HCT116 (cell line): ENCODE results near the gene CTNND2. TPM values are rescaled to one million over a fixed set of nuclear protein-coding genes. Genes with fewer than 3 reads are reported as not detected.

Source experiments
- ATAC-seq: fragments of 200-7000 bp; cut with Tn5 transposase; 2 replicates; pipeline ENCODE4 v1.9.1; 2020; ENCODE audit warnings: mild to moderate bottlenecking, moderate library complexity
- BruUV-seq: library from RNA; stranded (reverse); fragments of 400-500 nt; replicated peaks from 2 replicates; lab custom pipeline; 2021; lab: Mats Ljungman, UMichigan
- CTCF ChIA-PET: fragments of 300-600 bp; sonication (Branson Sonifier 250); formaldehyde crosslinking; loops from one replicate; lab custom pipeline; 2021; ENCODE audit warnings: antibody characterized with exemption; lab: Charles Lee
- POLR2A ChIA-PET: fragments of 300-600, 350-600 bp; sonication (Branson Sonifier 250); formaldehyde crosslinking; loops from one replicate; lab custom pipeline; 2021; ENCODE audit warnings: antibody characterized with exemption; lab: Charles Lee
- RAD21 ChIA-PET, 2 experiments: fragments of 300-600 bp; sonication (Branson Sonifier 250); formaldehyde crosslinking; loops; one replicate each; lab custom pipeline; 2023; ENCODE audit warnings: low total read pairs in 2 of 2; ENCODE audit not compliant: uncharacterized antibody in 2 of 2, unreplicated experiment in 2 of 2, low non-redundant PET in 1 of 2; lab: Charles Lee
- DNase-seq: peaks from one replicate; pipeline ENCODE4 v3.0.0-alpha.2; 2010; ENCODE audit warnings: low read depth, low spot score
- H2AFZ ChIP-seq: fragments of 200-600 bp; shearing (Covaris generic), sonication (generic); 2 replicates; pipeline ENCODE4 v1.6.1; 2017; ENCODE audit warnings: low read depth, mixed run types, mixed read lengths, antibody characterized with exemption, low read length; ENCODE audit not compliant: poor library complexity, severe bottlenecking
- H3K27ac ChIP-seq: 2 replicates; pipeline ENCODE4 v1.5.1; 2012; ENCODE audit warnings: low read depth, low read length
- H3K27me3 ChIP-seq: fragments of 200-600 bp; sonication (generic); 2 replicates; pipeline ENCODE4 v1.6.1; 2016; ENCODE audit warnings: mixed run types, low read length, mixed read lengths; ENCODE audit not compliant: insufficient read depth
- H3K36me3 ChIP-seq, 2 experiments: fragments of 200-500 bp in 1 of 2; fragments of 200-600 bp in 1 of 2; sonication (Bioruptor generic) in 1 of 2; sonication (generic) in 1 of 2; 2 replicates each; pipeline versions ENCODE4 v1.5.1 to v1.6.1; 2014 to 2016; ENCODE audit warnings: low read length in 2 of 2, inconsistent platforms in 1 of 2, mixed read lengths in 1 of 2, mixed run types in 1 of 2; ENCODE audit not compliant: insufficient read depth in 2 of 2, control insufficient read depth in 1 of 2
- H3K4me1 ChIP-seq, 2 experiments: fragments of 200-600 bp in 1 of 2; sonication (generic) in 1 of 2; 2 replicates each; pipeline versions ENCODE4 v1.5.1 to v1.6.1; 2012 to 2017; ENCODE audit warnings: low read length in 2 of 2, inconsistent platforms in 1 of 2, mild to moderate bottlenecking in 1 of 2, mixed read lengths in 1 of 2, mixed run types in 1 of 2, moderate library complexity in 1 of 2; ENCODE audit not compliant: insufficient read depth in 2 of 2, control insufficient read depth in 1 of 2
- H3K4me2 ChIP-seq: fragments of 200-600 bp; sonication (generic); 2 replicates; pipeline ENCODE4 v1.6.1; 2017; ENCODE audit warnings: mixed run types, low read length, mixed read lengths
- H3K4me3 ChIP-seq, 2 experiments: fragments of 200-600 bp in 1 of 2; sonication (generic) in 1 of 2; replicated peaks in 1 of 2; 2 replicates each; pipeline ENCODE4 v1.5.1; 2011 to 2016; ENCODE audit warnings: low read length in 2 of 2, control low read depth in 1 of 2, low read depth in 1 of 2, mild to moderate bottlenecking in 1 of 2, mixed read lengths in 1 of 2, mixed run types in 1 of 2
- H3K79me2 ChIP-seq: fragments of 200-600 bp; sonication (generic); 2 replicates; pipeline ENCODE4 v1.6.1; 2017; ENCODE audit warnings: mild to moderate bottlenecking, mixed run types, low read length, moderate library complexity, mixed read lengths; ENCODE audit not compliant: insufficient read depth
- H3K9ac ChIP-seq: fragments of 200-600 bp; sonication (generic); 2 replicates; pipeline ENCODE4 v1.6.1; 2016; ENCODE audit warnings: low read length, mixed read lengths
- H3K9me2 ChIP-seq: fragments of 200-600 bp; sonication (generic), shearing (Covaris generic); 2 replicates; pipeline ENCODE4 v1.6.1; 2017; ENCODE audit warnings: mixed run types, mild to moderate bottlenecking, moderate library complexity; ENCODE audit not compliant: insufficient read depth
- H3K9me3 ChIP-seq, 2 experiments: fragments of 200-500 bp in 1 of 2; fragments of 200-600 bp in 1 of 2; sonication (Bioruptor generic) in 1 of 2; sonication (generic) in 1 of 2; 2 replicates each; pipeline ENCODE4 v1.6.1; 2014 to 2017; ENCODE audit warnings: low read length in 2 of 2, mixed read lengths in 2 of 2, inconsistent platforms in 1 of 2, low read depth in 1 of 2, mild to moderate bottlenecking in 1 of 2, mixed run types in 1 of 2, moderate library complexity in 1 of 2; ENCODE audit not compliant: control insufficient read depth in 1 of 2, insufficient read depth in 1 of 2
- H4K20me1 ChIP-seq: fragments of 200-600 bp; sonication (generic), shearing (Covaris generic); 2 replicates; pipeline ENCODE4 v1.6.1; 2017; ENCODE audit warnings: mixed run types, mild to moderate bottlenecking, moderate library complexity; ENCODE audit not compliant: insufficient read depth
- ATF3 ChIP-seq: IDR thresholded peaks from 2 replicates; pipeline ENCODE4 v1.6.1; 2012
- CBX3 ChIP-seq: IDR thresholded peaks from 2 replicates; pipeline ENCODE4 v1.6.1; 2012; ENCODE audit warnings: low read depth
- CEBPB ChIP-seq: IDR thresholded peaks from 2 replicates; pipeline ENCODE4 v1.6.1; 2012; ENCODE audit warnings: low read depth
- EGR1 ChIP-seq: IDR thresholded peaks from 2 replicates; pipeline ENCODE4 v1.6.1; 2012; ENCODE audit warnings: low read depth
- EZH2 ChIP-seq: fragments of 200-600 bp; sonication (generic); IDR thresholded peaks from 2 replicates; pipeline ENCODE4 v1.6.1; 2017; ENCODE audit warnings: antibody characterized with exemption, mixed run types
- EZH2phosphoT487 ChIP-seq: fragments of 200-600 bp; IDR thresholded peaks from 2 replicates; pipeline ENCODE4 v1.6.1; 2018; ENCODE audit warnings: antibody characterized with exemption, borderline replicate concordance
- MAX ChIP-seq: IDR thresholded peaks from 2 replicates; pipeline ENCODE4 v1.6.1; 2012
- REST ChIP-seq: IDR thresholded peaks from 2 replicates; pipeline ENCODE4 v1.6.1; 2012; ENCODE audit warnings: low read depth
- TCF7L2 ChIP-seq: IDR thresholded peaks from 2 replicates; pipeline ENCODE4 v1.7.0; 2011; ENCODE audit warnings: borderline replicate concordance, inconsistent platforms; ENCODE audit not compliant: insufficient read depth, insufficient read length; ENCODE audit errors: extremely low read depth
- ZBTB33 ChIP-seq: IDR thresholded peaks from 2 replicates; pipeline ENCODE4 v1.6.1; 2011; ENCODE audit warnings: mild to moderate bottlenecking, low read length, moderate library complexity; ENCODE audit not compliant: insufficient replicate concordance; ENCODE audit errors: extremely low read depth
- ZFX ChIP-seq: fragments of 450-650 bp; IDR thresholded peaks from 2 replicates; pipeline ENCODE4 v1.6.1; 2017
- intact Hi-C: fragments of 100-400 bp; cut with micrococcal nuclease; formaldehyde crosslinking; loops from 2 replicates; pipeline ENCODE4 v1.10.0; 2022
- total RNA-seq: library from RNA; stranded (reverse); gene quantifications from one replicate; pipeline ENCODE4 v1.2.1, GENCODE V29; 2021; ENCODE audit not compliant: unreplicated experiment

CTNND2 gene
- total RNA-seq, 1 experiment from 2014 or later = not detected

- no peaks in the 10 kb centered on the region for H3K4me1 ChIP-seq
- no peaks in the 10 kb centered on the region for H3K27me3 ChIP-seq
- H3K9ac ChIP-seq = no peak overlapping the region
- ATAC-seq (no peak), DNase-seq (no peak)
- no peaks in the 10 kb centered on the region for H3K36me3 ChIP-seq
- H2AFZ ChIP-seq = no peak overlapping the region
- no peak overlapping the region for H3K27ac ChIP-seq
- BruUV-seq = no TSS peak
- TF ChIP-seq MAX = no peak
- no peak for TF ChIP-seq CEBPB
- no peak for TF ChIP-seq EZH2
- no peak for TF ChIP-seq CBX3
- no peak for TF ChIP-seq ZBTB33
- no peak for TF ChIP-seq ZFX
- H3K9me2 ChIP-seq = no peaks in the 10 kb centered on the region
- ChIA-PET POLR2A (no interaction called here), CTCF (no interaction called here), RAD21 (no interaction called here)
- H3K9me3 ChIP-seq = peaks cover 11 to 13% of the 10 kb centered on the region in 2 experiments; a peak in 2 of 4 replicates
- no peak overlapping the region for H3K4me3 ChIP-seq
- H4K20me1 ChIP-seq = no peaks in the 10 kb centered on the region
- no peaks in the 10 kb centered on the region for H3K79me2 ChIP-seq
- no peak overlapping the region for H3K4me2 ChIP-seq
- intact Hi-C loops = no loop called here
Observed at GRCh38 chr5:11709021-11709420, 195.2 kb downstream of the CTNND2 start.

- Histone ChIP-seq H3K4me1 (no peaks in the 10 kb centered on the region), H3K79me2 (no peaks in the 10 kb centered on the region), H3K27ac (no peak overlapping the region), H3K4me3 (no peak overlapping the region), H3K4me2 (no peak overlapping the region), H3K9me2 (no peaks in the 10 kb centered on the region), H3K27me3 (no peaks in the 10 kb centered on the region), H3K36me3 (no peaks in the 10 kb centered on the region), H3K9me3 (peaks cover 11 to 14% of the 10 kb centered on the region in 2 experiments; a peak in 2 of 4 replicates), H4K20me1 (no peaks in the 10 kb centered on the region), H2AFZ (no peak overlapping the region), H3K9ac (no peak overlapping the region)
- BruUV-seq = no TSS peak
- CTCF ChIA-PET = no interaction called here
- TF ChIP-seq ATF3 = no peak
- no peak for TF ChIP-seq EZH2phosphoT487
- no peak for TF ChIP-seq REST
- TF ChIP-seq ZFX = no peak
- TF ChIP-seq EGR1 = no peak
- TF ChIP-seq TCF7L2 = no peak
- DNase-seq = no peak
- RAD21 ChIA-PET = no interaction called here
- intact Hi-C loops = no loop called here
- POLR2A ChIA-PET = no interaction called here
- ATAC-seq = no peak
Observed at GRCh38 chr5:11704916-11705315, 199.3 kb downstream of the CTNND2 start.
